Peyer's patch (tissue), 4 donors: ENCODE results near the gene BZW2.

ENCODE experiments used
- POLR2A ChIP-seq, 2 donors: fragments of 450-650 bp; IDR thresholded peaks; one replicate each; pipeline ENCODE4 v1.5.1; 2017; ENCODE audit warnings: antibody characterized with exemption in 2 of 2, mild to moderate bottlenecking in 2 of 2, moderate library complexity in 2 of 2
- TF ChIP-seq, protein P1 (sequence below), 6 experiments: fragments of 450-650 bp in 4 of 6; fragments of 200-600 bp in 2 of 6; sonication (generic) in 1 of 6; IDR thresholded peaks; one replicate each; pipeline ENCODE4 v1.5.1; 2017 to 2019; ENCODE audit warnings: antibody characterized with exemption in 6 of 6, mild to moderate bottlenecking in 3 of 6, moderate library complexity in 1 of 6

- TF ChIP-seq, protein P1, sequence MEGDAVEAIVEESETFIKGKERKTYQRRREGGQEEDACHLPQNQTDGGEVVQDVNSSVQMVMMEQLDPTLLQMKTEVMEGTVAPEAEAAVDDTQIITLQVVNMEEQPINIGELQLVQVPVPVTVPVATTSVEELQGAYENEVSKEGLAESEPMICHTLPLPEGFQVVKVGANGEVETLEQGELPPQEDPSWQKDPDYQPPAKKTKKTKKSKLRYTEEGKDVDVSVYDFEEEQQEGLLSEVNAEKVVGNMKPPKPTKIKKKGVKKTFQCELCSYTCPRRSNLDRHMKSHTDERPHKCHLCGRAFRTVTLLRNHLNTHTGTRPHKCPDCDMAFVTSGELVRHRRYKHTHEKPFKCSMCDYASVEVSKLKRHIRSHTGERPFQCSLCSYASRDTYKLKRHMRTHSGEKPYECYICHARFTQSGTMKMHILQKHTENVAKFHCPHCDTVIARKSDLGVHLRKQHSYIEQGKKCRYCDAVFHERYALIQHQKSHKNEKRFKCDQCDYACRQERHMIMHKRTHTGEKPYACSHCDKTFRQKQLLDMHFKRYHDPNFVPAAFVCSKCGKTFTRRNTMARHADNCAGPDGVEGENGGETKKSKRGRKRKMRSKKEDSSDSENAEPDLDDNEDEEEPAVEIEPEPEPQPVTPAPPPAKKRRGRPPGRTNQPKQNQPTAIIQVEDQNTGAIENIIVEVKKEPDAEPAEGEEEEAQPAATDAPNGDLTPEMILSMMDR (IDR thresholded peaks at IDR 0.05), result no peak
- TF ChIP-seq POLR2A (IDR thresholded peaks at IDR 0.05), result no peak
These were observed 72.2 kb downstream of the BZW2 start for GRCh38 chr7:16718111-16718656.
